ENCODE results near the gene ANKRD24. TPM values are rescaled to one million over a fixed set of nuclear protein-coding genes. Genes with fewer than 3 reads are reported as not detected.

The ANKRD24 gene
- total RNA-seq, 4 donors from 2014 or later: 0.88 to 1.2 (median 1.0) TPM

DNA sequence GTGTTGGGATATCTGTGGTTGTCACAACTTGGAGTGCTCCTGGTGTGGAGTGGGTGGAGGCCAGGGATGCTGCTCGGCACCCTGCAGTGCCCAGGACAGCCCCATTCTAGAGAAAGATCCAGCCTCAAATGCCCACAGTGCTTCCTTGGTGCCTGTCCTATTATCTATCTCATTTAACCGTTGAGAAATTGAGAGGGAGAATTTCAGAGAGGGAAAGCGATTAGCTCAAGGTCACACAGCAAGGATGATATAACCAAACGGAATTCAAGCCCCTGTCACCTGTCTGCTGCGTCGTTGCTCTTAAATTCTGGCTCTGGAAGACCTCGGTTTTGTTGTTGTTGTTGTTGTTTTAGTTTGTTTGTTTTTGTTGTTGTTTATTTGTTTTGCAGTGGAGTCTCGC lies 13.5 kb downstream of the ANKRD24 start:
- DNase-seq (ENCODE audit: low spot score) (no peak), ATAC-seq (ENCODE audit: low FRiP score) (no peak)
- TF ChIP-seq, protein P1, sequence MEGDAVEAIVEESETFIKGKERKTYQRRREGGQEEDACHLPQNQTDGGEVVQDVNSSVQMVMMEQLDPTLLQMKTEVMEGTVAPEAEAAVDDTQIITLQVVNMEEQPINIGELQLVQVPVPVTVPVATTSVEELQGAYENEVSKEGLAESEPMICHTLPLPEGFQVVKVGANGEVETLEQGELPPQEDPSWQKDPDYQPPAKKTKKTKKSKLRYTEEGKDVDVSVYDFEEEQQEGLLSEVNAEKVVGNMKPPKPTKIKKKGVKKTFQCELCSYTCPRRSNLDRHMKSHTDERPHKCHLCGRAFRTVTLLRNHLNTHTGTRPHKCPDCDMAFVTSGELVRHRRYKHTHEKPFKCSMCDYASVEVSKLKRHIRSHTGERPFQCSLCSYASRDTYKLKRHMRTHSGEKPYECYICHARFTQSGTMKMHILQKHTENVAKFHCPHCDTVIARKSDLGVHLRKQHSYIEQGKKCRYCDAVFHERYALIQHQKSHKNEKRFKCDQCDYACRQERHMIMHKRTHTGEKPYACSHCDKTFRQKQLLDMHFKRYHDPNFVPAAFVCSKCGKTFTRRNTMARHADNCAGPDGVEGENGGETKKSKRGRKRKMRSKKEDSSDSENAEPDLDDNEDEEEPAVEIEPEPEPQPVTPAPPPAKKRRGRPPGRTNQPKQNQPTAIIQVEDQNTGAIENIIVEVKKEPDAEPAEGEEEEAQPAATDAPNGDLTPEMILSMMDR (IDR thresholded peaks at IDR 0.05): no peak

DNA sequence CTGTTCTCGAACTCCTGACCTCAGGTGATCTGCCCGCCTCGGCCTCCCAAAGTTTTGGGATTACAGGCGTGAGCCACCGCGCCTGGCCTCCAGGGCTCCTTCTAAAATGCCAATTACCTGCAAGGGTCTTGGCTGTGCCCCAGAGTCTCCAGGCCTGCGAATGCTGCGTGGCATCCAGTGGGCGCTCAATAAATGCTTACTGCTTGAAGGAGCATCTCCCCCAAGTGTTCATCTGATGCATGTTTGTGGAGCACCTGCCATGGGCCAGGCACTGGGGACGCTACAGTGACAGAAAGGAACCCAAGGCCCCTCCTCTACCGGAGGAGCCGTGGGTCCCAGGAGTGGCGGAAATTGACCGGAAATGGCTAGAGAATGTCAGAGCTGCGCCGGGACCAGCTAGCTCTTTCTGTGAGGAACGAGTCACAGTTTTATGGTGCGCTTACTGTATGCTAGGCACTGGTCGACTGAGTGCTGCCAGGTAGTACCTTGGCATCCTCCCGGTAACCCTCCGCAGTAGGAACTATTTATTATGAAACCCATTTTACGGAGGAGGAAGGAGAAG lies 14.2 kb downstream of the ANKRD24 start:
- no peak for DNase-seq (ENCODE audit: low spot score)
- no peak for ATAC-seq (ENCODE audit: low FRiP score)
- TF ChIP-seq, protein P1 (IDR thresholded peaks at IDR 0.05): no peak

DNA sequence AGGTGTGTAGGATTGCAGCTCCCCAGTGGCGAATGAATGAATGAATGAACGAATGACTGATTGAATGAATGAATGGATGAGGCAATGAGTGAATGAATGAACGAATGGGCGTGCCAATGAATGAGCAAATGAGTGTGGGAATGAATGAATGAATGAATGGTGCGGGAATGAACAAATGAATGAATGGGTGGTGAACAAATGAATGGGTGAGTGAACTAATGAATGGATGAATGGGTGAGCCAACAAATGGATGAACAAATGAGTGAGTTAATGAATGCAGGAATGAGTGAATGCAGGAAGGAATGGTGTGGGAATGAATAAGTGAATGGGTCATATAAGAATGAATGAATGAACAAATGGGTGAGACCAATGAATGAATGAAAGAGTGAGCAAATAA lies 14.7 kb downstream of the ANKRD24 start:
- DNase-seq (ENCODE audit: low spot score) (no peak), ATAC-seq (ENCODE audit: low FRiP score) (no peak)
- TF ChIP-seq, protein P1 (IDR thresholded peaks at IDR 0.05): no peak

DNA sequence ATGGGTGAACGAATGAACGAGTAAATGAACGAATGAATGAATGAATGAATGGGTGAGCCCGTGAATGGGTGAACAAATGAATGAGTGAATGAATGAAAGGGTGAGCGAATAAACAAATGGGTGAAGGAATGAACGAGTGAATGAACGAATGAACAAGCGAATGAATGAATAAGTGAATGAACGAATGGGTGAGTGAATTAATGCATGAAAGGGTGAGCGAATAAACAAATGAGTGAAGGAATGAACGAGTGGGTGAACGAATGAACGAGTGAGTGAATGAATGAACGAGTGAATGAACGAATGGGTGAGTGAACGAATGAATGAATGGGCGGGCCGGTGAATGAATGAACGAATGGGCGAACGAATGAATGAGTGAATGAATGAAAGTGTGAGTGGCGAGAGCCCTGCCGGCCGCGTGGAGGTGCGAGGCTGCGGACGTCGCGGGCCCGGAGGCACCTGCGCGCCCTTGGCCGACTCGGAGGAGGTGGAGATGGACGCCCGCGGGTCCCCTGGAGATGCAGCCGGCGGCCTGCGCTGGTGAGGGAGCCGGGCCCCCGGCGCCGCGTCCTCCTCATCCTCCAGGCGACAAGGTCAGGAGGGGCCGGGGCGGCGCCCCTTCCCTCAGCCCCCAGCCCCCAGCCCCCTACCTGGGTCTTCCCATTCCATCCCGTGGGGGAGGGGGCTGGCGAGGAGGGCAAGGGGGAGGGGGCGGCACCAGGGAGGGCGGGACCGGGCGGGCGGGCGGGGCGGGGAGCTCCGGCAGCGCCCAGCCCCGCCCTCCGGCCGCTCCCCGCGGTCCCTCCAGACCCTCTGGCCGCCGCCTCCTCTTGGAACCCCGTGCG lies 15.4 kb downstream of the ANKRD24 start:
- TF ChIP-seq, protein P1 (IDR thresholded peaks at IDR 0.05): no peak
- ATAC-seq (ENCODE audit: low FRiP score): no peak

DNA sequence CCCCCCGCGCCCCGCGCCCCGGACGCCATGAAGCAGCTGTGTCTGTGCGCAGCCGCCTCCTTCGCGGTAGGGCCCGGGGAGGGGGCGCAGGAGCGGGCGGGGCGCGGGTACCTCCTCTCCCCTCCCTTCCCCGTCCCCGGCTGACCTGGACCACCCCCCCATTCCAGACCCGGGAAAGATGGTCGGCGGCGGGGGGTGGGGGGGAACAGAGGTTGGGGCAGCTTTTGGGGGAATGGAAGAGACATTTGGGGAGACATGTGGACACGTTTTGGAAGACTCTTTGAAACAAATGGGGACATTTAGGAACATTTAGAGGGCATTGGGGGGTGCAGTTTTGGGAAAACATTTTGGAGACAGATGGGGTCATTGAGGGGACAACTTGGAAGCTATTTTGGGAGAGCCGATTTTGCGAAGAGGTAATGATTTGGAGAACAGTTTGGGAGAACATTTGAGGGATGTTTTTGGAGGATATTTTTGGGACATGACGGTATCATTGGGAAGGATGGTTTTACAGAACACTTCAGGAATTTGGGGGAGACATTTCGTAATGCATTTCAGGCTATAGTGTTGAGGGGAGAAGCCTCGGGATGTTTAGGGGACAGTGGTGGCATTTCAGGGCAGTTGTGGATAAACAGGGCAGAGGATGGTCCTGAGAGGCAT lies 16.1 kb downstream of the ANKRD24 start:
- DNase-seq (ENCODE audit: low spot score) (no peak), ATAC-seq (ENCODE audit: low FRiP score) (no peak)
- TF ChIP-seq, protein P1 (IDR thresholded peaks at IDR 0.05): no peak

More for the DNA sequence above, 15.4 kb downstream of the ANKRD24 start:
- no peak for DNase-seq (ENCODE audit: low spot score)

DNA sequence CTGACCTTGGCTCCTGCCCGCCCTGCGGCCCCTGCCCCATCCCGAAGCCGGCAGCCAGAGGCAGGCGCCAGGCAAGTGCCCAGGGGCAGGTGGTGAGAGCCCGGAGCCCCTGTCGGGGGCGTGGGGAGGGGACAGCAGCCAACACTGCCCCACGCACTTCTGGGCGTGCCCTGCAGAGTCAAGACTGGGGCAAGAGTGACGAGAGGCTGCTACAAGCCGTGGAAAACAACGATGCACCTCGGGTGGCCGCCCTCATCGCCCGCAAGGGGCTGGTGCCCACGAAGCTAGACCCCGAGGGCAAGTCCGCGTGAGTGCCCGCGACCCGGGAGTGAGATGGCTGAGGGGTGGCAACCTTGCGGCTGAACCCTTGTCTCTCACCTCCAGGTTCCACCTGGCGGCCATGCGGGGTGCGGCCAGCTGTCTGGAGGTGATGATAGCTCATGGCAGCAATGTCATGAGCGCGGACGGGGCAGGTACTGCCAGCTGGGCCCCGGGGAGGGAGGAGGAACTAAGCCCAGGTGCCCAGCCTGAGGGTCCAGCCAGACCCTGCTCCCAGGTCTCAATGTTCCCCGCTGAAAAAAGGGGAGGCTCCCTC lies 17.3 kb downstream of the ANKRD24 start:
- TF ChIP-seq, protein P1 (IDR thresholded peaks at IDR 0.05): no peak
- DNase-seq (ENCODE audit: low spot score): no peak
- no peak for ATAC-seq (ENCODE audit: low FRiP score)
